GM18526 (cell line): ENCODE measurements around the gene HIBCH.

Experiments
- POLR2A ChIP-seq: IDR thresholded peaks from 3 replicates; pipeline ENCODE4 v1.6.1; 2011; ENCODE audit not compliant: insufficient read length; ENCODE audit errors: extremely low read depth

HIBCH gene

GRCh38 chr2:190319555-190320498, at the start of gene HIBCH:
Gene HIBCH, minus strand, starts transcription at chr2:190319826. Its CDS starts 76 bp downstream, at chr2:190319750.
- peak; percentile 84 for TF ChIP-seq POLR2A

- no peak for TF ChIP-seq POLR2A
These were observed 47.5 kb upstream of the HIBCH start for GRCh38 chr2:190367091-190367490.

- TF ChIP-seq POLR2A: no peak
These were observed 46.7 kb upstream of the HIBCH start for GRCh38 chr2:190366248-190366753.

GRCh38 chr2:190365499-190366204, 46.0 kb upstream of the HIBCH start:
- TF ChIP-seq POLR2A: no peak

GRCh38 chr2:190362894-190363293, 43.3 kb upstream of the HIBCH start:
- no peak for TF ChIP-seq POLR2A

- no peak for TF ChIP-seq POLR2A
These were observed 41.9 kb upstream of the HIBCH start for GRCh38 chr2:190361572-190361971.

- no peak for TF ChIP-seq POLR2A
These were observed 41.3 kb upstream of the HIBCH start for GRCh38 chr2:190360965-190361364.

GRCh38 chr2:190360561-190360960, 40.9 kb upstream of the HIBCH start:
- no peak for TF ChIP-seq POLR2A

- no peak for TF ChIP-seq POLR2A
These were observed 38.0 kb upstream of the HIBCH start for GRCh38 chr2:190357600-190357999.

- TF ChIP-seq POLR2A: no peak
These were observed 36.5 kb upstream of the HIBCH start for GRCh38 chr2:190355968-190356644.

- TF ChIP-seq POLR2A: no peak
These were observed 34.5 kb upstream of the HIBCH start for GRCh38 chr2:190354003-190354690.

- no peak for TF ChIP-seq POLR2A
These were observed 33.9 kb upstream of the HIBCH start for GRCh38 chr2:190353537-190353899.

GRCh38 chr2:190352668-190353536, 33.3 kb upstream of the HIBCH start:
- no peak for TF ChIP-seq POLR2A

GRCh38 chr2:190351955-190352354, 32.3 kb upstream of the HIBCH start:
- no peak for TF ChIP-seq POLR2A

- TF ChIP-seq POLR2A: no peak
These were observed 30.7 kb upstream of the HIBCH start for GRCh38 chr2:190350371-190350770.
